GM21381 (cell line): ENCODE results near the gene NUTM2F.
"Not testable (repeated sequence)": the region's sequence is repeated elsewhere in the genome, so short reads cannot be mapped to it uniquely, and the experiment has no call there.

ENCODE experiments used
- ATAC-seq: cut with Tn5 transposase; IDR thresholded peaks from one replicate; pipeline ENCODE4 v1.9.1; 2021; ENCODE audit warnings: mild to moderate bottlenecking, moderate library complexity; ENCODE audit not compliant: unreplicated experiment

NUTM2F gene, protein sequence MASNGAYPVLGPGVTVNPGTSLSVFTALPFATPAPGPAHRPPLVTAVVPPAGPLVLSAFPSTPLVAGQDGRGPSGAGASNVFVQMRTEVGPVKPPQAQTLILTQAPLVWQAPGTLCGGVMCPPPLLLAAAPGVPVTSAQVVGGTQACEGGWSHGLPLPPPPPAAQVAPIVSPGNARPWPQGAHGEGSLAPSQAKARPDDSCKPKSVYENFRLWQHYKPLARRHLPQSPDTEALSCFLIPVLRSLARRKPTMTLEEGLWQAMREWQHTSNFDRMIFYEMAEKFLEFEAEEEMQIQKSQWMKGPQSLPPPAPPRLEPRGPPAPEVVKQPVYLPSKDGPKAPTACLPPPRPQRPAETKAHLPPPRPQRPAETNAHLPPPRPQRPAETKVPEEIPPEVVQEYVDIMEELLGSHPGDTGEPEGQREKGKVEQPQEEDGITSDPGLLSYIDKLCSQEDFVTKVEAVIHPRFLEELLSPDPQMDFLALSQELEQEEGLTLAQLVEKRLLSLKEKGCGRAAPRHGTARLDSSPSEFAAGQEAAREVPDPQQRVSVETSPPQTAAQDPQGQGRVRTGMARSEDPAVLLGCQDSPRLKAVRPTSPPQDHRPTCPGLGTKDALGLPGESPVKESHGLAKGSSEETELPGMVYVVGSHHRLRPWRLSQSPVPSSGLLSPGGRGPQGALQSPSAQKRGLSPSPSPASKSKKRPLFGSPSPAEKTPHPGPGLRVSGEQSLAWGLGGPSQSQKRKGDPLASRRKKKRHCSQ

DNA sequence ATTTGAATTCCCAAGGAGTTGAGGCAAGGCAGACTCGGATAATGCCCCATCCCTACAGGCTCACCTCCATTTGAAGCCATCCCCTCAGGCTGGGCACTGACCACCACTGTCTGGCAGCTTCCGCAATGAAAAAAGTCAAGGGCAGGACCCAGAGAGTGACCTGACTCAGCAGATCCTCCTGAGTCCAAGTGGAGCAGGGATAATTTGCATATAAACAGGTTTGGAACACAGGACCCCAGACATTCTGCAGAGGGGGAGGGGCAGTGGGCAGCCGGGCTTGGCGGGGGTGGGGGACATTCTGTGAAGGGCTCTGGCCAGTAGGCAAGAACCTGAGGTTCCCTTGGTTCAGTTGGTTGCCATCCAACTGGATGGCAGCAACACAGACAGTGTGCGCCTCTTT is at the start of gene NUTM2F:
TSS of gene NUTM2F (minus strand) at position 101 of the 400 bp plus-strand sequence. CDS start at position 80, 21 bp downstream.
- ATAC-seq: not testable (repeated sequence)

DNA sequence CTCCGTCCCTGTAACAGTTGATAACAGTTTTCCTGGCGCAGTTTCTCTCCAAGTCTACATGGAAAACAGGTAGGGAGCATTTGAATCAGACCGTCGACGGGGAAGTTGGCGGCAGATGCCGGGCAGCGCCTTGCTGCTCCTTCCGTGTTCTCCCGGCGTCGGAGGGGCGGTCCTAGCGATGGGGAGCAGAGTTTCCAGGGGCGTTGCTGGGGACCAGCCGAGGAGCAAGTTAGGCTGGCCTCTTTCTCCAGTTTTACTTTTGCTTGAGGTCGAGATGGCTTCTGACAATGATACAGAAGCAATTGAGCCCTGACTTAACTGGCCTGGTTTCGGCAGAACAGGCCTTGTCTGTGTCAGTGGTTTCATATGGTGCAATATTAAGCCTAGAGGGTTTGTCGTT is 46.8 kb upstream of the NUTM2F start:
- ATAC-seq: peak; percentile 53

DNA sequence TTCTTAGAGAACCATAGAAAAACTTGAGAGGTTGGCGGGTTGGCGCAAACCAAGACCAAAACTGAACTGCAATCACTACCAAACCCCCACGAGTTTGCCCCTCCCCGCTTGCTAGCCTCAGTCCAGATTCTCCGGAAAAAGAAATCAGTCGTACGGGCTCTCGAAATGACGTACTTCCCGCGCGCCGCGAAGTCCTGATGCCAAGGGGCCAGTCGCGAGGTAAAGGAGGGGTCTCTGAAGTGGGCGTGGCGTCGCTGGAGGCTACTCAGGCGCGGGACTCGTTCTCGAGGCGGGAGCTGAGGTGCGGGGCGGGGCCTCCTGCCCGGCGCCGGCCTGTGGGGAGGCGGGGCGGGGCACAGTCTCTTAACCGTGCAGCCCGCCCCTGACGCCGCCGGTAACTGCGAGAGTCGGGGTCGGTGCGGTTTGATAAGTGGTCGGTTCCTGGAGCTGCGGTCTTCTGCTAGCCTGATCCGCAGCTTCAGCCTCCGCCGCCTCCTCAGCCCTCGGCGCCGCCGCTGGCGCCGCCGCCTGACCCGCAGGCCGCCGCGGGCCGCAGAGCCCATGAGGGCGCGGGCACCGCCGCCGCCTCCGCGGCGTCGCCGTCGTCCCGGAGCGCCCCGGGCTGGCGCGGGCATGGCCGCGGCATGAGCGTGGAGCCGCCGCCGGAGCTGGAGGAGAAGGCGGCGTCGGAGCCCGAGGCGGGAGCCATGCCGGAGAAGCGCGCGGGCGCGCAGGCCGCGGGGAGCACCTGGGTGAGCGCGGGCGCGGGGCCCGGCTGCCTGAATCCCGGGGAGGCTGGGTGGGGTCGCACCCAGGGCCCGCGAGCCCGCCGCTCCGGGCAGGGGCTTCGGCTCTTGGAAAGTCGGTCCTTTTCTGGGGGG is 46.0 kb upstream of the NUTM2F start:
- ATAC-seq: peak; percentile 90

DNA sequence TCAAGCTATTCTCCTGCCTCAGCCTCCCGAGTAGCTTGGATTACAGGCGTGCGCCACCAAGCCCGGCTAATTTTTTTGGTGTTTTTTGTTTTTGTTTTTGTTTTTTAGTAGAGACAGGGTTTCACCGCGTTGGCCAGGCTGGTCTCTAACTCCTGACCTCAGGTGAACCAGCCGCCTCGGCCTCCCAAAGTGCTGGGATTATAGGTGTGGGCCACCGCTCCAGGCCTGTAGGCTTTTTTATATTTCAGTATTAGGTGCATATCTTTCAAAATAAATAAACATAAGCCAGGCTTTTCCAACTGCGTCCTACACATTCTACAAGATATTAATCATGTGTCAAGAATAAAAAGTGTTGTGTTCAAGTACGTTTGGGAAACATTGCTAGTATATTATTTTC is 45.3 kb upstream of the NUTM2F start:
- not testable (repeated sequence) for ATAC-seq

DNA sequence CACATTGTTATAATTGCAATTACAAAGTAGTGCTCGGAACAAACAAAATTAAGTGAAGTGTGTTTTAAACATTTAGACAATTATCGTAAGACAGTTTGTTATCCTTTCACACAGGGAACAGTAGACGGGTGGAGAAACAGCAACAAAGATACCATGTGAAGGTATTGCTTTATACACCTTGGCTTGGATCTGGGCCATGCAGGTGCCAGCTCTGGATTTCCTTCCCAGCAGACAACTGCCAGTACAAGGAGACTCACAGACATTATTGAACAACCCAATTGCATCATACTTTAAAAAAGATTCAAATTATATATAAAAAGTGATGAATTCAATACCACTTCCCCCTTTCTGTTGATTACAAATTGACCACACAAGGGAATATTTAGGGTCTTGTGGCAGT is 41.8 kb upstream of the NUTM2F start:
- not testable (repeated sequence) for ATAC-seq

DNA sequence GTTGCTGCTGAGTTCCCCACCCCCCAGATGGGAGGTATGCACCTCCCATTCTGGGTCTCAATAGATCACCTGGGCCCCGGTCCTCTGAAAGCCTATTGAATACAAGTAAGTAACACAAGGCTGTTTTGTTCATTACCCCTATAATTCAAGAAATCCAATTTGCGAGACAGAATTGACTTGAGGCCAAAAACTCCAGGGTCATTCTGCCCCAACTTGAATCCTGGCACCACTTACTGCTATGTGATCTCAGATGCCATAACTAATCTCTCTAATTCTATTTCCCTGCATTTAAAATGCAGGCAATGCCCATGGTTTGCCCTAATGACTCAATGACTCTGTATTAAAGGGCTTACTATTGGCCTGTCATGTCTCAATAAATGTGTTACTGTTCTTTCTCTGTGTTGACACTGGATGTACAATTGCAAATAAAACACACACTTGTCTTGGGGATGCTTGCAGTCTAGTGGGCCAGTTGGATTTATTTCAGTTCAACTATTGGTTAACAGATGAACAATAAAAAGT is 35.7 kb upstream of the NUTM2F start:
- ATAC-seq: not testable (repeated sequence)

DNA sequence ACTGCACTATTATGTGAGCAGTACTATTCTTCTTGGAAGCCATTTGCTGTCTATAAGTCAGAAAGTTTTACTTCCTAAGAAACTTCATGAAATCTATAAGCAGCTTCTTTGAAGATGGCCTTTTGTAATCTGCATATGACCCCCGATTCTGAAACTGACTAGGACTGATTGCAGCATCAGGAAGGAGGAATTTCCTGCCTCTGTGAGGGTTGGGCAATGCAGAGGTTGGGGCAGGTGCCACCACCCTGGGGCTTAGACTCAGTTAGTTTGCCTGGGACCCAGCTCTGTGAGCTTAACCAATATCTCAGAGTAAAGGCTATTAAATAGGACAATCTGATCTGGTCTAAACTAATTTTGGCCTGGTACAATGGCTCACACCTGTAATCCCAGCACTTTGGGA is 28.7 kb upstream of the NUTM2F start:
- ATAC-seq: not testable (repeated sequence)

DNA sequence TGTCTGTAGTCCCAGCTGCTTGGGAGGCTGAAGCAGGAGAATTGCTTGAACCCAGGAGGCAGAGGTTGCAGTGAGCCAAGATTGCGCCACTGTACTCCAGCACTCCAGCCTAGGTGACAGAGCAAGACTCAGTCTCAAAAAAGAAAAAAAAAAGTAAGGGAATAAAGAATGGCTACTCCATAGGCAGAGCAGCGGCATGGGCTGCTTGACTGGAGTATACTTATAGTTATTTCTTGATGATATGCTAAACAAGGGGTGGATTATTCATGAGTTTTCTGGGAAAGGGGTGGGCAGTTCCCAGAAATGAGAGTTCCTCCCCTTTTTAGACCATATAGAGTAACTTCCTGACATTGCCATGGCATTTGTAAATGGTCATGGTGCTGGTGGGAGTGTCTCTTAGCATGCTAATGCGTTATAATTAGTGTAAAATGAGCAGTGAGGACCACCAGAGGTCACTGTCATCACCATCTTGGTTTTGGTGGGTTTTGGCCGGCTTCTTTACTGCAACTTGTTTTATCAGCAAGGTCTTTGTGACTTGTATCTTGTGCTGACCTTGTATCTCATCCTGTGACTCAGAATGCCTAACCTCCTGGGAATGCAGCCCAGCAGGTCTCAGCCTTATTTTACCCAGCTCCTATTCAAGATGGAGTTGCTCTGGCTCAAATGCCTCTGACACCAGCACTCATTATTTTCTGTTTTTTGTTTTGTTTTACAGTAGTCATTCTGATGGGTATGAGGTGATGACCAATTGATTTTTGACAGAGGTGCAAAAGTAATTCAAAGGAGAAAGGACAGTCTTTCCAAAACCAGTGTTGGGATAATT is 23.7 kb upstream of the NUTM2F start:
- ATAC-seq: not testable (repeated sequence)

DNA sequence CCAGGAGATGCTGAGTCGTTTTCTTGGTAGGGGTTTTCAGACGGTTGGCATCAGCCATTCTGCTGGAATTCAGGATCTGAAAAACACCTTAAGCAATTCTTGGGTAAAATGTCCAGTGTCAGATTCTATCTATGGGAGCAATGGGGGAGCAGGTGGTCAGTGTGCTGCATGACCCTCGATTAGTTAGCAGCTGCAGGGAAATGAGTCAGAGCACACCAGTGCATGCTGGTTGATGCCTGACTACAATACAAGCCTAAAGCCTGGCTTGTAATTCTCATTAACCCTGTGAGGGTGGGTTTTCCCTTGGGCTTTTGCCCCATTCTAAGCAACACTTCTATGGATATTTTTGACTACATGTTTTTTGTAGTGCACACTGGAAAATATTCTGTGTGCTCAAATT is 20.3 kb upstream of the NUTM2F start:
- not testable (repeated sequence) for ATAC-seq

DNA sequence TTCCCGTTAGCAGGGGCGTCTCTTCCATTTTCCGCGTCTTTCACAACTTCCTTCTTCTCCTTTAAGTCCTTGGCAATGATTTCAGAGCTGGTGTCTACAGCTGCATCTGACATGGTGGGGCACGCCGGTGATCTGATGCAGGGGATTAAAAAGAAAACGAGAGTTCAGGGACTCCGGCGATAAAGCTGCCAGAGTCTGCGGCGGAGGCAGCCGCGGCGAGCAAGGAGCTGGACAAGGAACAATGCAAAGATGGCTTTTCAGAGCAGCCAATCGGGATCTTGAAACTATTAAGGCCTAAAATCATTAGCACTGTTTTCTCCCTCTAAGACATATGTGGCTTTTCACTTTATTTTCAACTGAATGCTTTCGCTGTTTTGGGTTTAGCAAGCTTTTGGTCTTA is 19.0 kb upstream of the NUTM2F start:
- ATAC-seq: not testable (repeated sequence)

DNA sequence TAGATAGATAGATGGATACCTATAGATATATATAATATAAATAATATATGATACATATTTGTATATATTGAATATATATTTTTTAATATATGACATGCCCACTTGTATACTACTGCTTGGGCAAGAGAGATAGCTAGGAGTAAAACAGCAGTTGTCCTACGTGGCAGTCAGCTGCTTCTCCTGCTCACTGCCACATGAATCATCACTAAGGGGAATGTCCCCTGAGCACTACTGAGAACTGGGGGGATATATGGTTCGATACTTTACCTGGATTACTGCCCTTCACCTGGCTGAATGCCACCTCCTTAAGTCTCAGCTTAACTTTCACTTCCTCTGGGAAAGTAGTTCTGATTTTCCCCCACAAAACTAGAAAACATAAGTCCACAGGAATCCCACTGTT is 13.3 kb upstream of the NUTM2F start:
- ATAC-seq: not testable (repeated sequence)

DNA sequence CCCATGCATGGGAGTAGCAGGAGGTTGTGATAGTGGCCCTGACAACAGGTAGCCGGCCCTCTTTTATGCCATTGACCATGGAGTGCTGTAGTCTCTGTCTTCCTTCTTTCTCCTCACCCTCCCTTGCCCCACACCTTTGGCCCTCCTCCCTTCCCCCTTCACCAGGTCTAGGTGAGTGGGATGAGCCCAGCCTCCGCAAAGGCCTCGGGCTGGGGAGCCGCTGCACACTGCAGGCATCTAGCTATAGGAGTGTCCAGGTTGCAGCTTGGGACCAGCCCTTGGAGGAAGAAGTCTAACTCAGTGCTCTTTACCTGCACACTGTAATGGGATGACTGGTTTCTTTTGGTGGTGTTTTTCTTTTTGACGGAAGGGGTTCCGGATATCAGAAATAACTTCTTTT is 12.3 kb upstream of the NUTM2F start:
- not testable (repeated sequence) for ATAC-seq

DNA sequence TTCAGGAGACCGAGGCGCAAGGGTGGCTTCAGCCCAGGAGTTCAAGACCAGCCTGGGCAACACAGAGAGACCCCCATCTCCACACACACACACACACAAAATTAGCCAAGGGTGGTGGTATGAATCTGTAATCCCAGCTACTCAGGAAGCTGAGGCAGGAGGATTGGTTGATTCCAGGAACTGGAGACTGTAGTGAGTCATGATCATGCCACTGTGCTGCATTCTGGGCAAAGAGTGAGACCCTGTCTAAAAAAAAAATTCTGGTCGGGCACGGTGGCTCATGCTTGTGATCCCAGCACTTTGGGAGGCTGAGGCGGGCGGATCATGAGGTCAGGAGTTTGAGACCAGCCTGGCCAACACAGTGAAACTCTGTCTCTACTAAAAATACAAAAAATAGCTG is 11.2 kb upstream of the NUTM2F start:
- not testable (repeated sequence) for ATAC-seq

DNA sequence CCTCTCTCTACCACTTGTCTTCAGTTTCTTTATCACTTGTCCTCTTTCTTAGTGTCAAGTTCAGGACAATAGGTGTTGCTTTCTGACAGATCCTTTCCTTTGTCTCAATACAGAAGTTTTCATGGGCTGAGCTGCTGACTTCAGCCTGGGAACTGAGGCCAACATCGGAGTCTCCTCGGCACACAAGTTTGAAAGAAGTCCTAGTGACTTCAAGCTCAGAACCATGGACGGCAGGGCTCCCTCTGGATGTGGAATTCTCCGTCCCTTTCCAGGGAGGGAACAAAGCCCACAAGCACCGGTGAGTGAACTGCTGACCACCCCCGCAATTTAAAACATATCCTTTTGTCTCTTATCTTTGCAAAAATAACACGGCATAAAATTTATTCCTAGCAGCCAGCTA is 10.3 kb upstream of the NUTM2F start:
- ATAC-seq: not testable (repeated sequence)

DNA sequence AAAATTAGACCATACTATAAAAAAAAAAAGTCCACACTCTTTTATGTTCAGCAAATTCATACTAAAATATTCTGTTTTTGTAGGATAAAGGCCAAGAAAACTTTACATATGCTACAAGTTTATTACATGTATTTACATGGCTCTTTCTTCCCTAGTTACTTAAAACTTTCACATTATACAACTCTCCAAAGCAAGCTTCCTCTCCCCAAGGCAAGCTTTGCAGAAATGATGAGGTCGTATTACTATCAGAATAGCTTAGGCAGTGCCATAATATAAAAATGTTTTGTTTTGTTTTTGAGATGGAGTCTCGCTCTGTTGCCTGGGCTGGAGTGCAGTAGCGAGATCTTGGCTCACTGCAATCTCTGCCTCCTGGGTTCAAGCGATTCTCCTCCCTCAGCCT is 8.0 kb upstream of the NUTM2F start:
- not testable (repeated sequence) for ATAC-seq

DNA sequence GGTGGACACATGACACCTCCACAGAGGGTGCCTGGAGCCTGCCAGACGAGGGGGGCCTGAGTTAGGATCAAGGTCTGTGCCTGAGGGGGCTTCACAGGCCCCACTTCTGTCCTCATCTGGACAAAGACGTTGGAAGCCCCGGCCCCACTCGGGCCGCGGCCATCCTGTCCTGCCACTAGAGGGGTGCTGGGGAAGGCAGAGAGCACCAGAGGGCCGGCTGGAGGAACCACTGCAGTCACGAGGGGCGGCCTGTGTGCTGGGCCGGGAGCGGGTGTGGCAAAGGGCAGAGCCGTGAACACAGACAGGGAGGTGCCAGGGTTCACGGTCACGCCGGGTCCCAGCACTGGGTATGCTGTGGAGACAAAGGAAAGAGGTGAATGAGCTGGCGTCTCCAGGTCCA is 2.9 kb downstream of the NUTM2F start:
- not testable (repeated sequence) for ATAC-seq

DNA sequence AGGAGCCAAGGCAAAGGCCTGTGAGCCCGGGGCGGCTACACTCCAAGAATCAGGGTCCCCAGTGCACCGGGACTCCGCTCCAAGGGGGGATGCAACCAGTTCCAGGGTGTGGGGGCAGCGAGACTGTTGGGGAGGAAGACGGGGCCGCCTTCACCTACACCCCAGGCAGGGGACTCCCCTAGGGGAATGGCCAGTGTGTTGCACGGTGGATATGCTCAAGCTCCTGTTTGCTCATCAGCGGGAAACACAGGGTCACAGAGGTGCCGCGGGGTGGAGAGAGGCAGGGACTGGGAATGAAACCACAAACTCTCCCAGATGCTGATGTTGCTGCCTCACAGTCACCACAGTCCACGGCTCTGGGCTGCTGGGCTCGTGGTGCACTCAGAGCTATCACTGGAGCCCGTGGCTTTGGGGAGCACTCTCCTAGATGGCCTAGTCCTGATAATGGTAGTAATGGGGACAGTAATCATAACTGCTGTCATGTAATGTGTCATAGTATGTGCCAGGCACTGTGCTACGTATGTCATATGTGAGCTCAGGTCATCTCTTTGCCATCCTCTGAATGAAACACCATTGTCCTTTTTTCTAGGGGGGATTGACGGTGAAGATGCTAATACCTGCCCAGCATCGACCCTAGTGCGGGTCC is 5.2 kb downstream of the NUTM2F start:
- ATAC-seq: not testable (repeated sequence)

DNA sequence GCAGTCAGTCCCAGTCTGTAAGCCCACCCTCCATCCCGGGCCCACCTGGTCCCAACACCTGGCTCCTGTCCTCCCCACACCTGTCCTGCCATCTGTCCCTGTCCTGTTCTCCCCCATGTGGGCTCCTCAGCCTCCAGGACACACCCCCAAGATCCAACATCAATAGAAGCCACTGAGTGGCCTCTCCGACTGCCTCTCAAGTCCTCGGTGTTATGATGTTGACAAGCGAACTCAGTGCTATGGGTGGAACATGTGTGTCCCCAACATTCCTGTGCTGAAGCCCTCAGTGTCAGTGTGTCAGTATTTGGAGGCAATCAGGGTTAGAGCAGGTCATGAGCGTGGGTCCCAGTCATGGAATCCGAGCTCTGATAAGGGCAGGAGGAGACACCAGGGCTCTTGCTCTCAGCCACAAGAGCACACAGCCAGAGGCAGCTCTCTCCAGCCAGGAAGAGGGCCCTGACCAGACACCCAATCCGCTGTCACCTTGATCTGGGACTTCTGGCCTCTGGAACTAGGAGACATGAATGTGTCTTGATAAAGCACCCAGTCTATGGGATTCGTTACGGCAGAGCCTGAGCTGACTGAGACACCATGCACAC is 6.0 kb downstream of the NUTM2F start:
- ATAC-seq: not testable (repeated sequence)
